ENCODE results near the gene ARHGAP35.
"Not testable (repeated sequence)": the region's sequence is repeated elsewhere in the genome, so short reads cannot be mapped to it uniquely, and the experiment has no call there.

Gene ARHGAP35

GRCh38 chr19:46875234-46875633, 14.4 kb downstream of the ARHGAP35 start:
- DNase-seq, result no peak

GRCh38 chr19:46875657-46876056, 14.9 kb downstream of the ARHGAP35 start:
- DNase-seq, result no peak

- DNase-seq, result no peak
These were observed 18.0 kb downstream of the ARHGAP35 start for GRCh38 chr19:46878613-46879375.

GRCh38 chr19:46880431-46880830, 19.6 kb downstream of the ARHGAP35 start:
- no peak for DNase-seq

GRCh38 chr19:46881092-46881491, 20.3 kb downstream of the ARHGAP35 start:
- DNase-seq, result no peak

- no peak for DNase-seq
These were observed 21.2 kb downstream of the ARHGAP35 start for GRCh38 chr19:46882034-46882433.

- not testable (repeated sequence) for DNase-seq
These were observed 22.0 kb downstream of the ARHGAP35 start for GRCh38 chr19:46882751-46883150.

- DNase-seq, result no peak
These were observed 24.6 kb downstream of the ARHGAP35 start for GRCh38 chr19:46885411-46885810.

GRCh38 chr19:46886546-46887239, 25.9 kb downstream of the ARHGAP35 start:
- no peak for DNase-seq

- DNase-seq, result no peak
These were observed 26.5 kb downstream of the ARHGAP35 start for GRCh38 chr19:46887240-46887782.

GRCh38 chr19:46890423-46891170, 29.8 kb downstream of the ARHGAP35 start:
- DNase-seq, result no peak

- DNase-seq, result peak; percentile 22
These were observed 31.7 kb downstream of the ARHGAP35 start for GRCh38 chr19:46892252-46893179.

- no peak for DNase-seq
These were observed 35.4 kb downstream of the ARHGAP35 start for GRCh38 chr19:46896076-46896794.

- no peak for DNase-seq
These were observed 37.9 kb downstream of the ARHGAP35 start for GRCh38 chr19:46898731-46899130.

GRCh38 chr19:46900341-46900740, 39.5 kb downstream of the ARHGAP35 start:
- no peak for DNase-seq

- no peak for DNase-seq
These were observed 41.1 kb downstream of the ARHGAP35 start for GRCh38 chr19:46901701-46902401.

GRCh38 chr19:46902402-46902766, 41.6 kb downstream of the ARHGAP35 start:
- DNase-seq, result no peak

GRCh38 chr19:46903458-46903857, 42.7 kb downstream of the ARHGAP35 start:
- DNase-seq, result no peak

GRCh38 chr19:46904114-46905060, 43.6 kb downstream of the ARHGAP35 start:
- DNase-seq, result no peak

- no peak for DNase-seq
These were observed 45.4 kb downstream of the ARHGAP35 start for GRCh38 chr19:46906221-46906620.

All from NCI-H345 (cell line).